Measurements from ENCODE around the gene MAFF.

The MAFF gene

DNA sequence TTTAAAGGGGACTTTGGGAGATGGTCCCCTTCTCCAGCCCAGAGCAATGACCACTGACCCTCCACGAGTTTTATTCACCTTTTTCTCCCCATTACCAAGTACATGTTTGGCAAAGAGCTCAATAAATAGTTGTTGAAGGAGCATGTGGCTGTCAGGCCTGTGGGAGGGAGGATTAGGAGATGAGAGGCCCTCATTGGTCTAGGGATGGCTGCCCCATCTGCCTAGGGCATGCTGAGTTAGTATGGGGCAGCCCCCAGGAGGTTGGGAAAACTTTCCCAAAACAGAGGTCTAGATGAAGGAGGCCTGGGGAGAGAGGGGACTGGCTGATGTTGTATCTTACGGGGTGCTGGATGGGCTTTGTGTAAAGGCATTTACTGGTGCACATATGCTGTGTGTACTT lies 10.6 kb downstream of the MAFF start:
- ATAC-seq (ENCODE audit: low read depth), result no peak
- no peaks in the 10 kb centered on the region for H3K9me3 ChIP-seq (ENCODE audit: severe bottlenecking)

DNA sequence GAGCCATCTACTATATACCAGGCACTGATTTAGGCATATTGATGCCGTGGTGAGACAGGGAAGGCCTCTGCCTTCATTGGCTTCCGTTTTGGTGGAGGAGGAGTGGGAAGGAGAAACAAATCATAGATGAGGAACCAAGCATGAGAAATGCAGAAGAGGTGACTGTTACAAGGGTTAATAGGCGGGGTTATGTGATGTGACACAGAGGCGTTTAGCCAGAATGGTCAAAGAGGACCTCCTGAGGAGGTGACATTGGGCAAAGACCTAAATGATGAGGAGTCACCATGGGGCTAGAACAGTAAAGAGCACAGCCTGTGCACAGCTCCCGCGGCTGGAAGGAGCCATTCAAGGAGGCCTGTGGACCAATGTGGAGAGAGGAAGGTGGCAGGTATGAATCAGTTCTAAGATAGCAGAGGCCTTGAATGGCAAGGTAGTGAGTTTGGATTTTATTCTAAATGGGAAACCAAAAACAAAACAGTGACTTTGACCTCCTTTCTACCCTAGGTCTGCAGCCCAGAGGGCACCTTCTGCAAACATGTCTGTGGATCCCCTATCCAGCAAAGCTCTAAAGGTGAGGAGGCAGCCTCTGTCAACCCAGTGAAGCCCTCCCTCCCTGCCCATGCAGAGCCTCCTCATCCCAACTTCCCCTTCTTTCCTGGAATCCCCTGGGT lies 11.7 kb downstream of the MAFF start:
- H3K9me3 ChIP-seq (ENCODE audit: severe bottlenecking), result no peaks in the 10 kb centered on the region
- DNase-seq (ENCODE audit: low spot score) (no peak), ATAC-seq (ENCODE audit: low read depth) (no peak)
- no peaks in the 10 kb centered on the region for H3K27me3 ChIP-seq (ENCODE audit: insufficient read depth, poor library complexity, severe bottlenecking)
- no peak overlapping the region for H3K4me3 ChIP-seq (ENCODE audit: severe bottlenecking)
- no peak for TF ChIP-seq CTCF (IDR thresholded peaks at IDR 0.05; ENCODE audit: poor library complexity, severe bottlenecking)
- H3K4me1 ChIP-seq (ENCODE audit: insufficient read depth, poor library complexity, severe bottlenecking), result peaks cover 7% of the 10 kb centered on the region
- peak overlapping the region; percentile 7 for H3K27ac ChIP-seq (ENCODE audit: poor library complexity, severe bottlenecking)
- peaks cover 32% of the 10 kb centered on the region for H3K36me3 ChIP-seq (ENCODE audit: low read depth)

More for the DNA sequence above, 10.6 kb downstream of the MAFF start:
- TF ChIP-seq CTCF (IDR thresholded peaks at IDR 0.05; ENCODE audit: poor library complexity, severe bottlenecking), result no peak
- peak overlapping the region; percentile 13 for H3K27ac ChIP-seq (ENCODE audit: poor library complexity, severe bottlenecking)
- H3K4me3 ChIP-seq (ENCODE audit: severe bottlenecking), result no peak overlapping the region
- H3K27me3 ChIP-seq (ENCODE audit: insufficient read depth, poor library complexity, severe bottlenecking), result no peaks in the 10 kb centered on the region
- H3K36me3 ChIP-seq (ENCODE audit: low read depth), result peaks cover 37% of the 10 kb centered on the region
- DNase-seq (ENCODE audit: low spot score), result no peak
- no peaks in the 10 kb centered on the region for H3K4me1 ChIP-seq (ENCODE audit: insufficient read depth, poor library complexity, severe bottlenecking)

GRCh38 chr22:38213990-38214301 lies 12.2 kb downstream of the MAFF start:
- DNase-seq (ENCODE audit: low spot score), result no peak
- peaks cover 32% of the 10 kb centered on the region for H3K36me3 ChIP-seq (ENCODE audit: low read depth)
- H3K27me3 ChIP-seq (ENCODE audit: insufficient read depth, poor library complexity, severe bottlenecking), result no peaks in the 10 kb centered on the region
- no peak for TF ChIP-seq CTCF (IDR thresholded peaks at IDR 0.05; ENCODE audit: poor library complexity, severe bottlenecking)
- no peaks in the 10 kb centered on the region for H3K9me3 ChIP-seq (ENCODE audit: severe bottlenecking)
- peaks cover 12% of the 10 kb centered on the region for H3K4me1 ChIP-seq (ENCODE audit: insufficient read depth, poor library complexity, severe bottlenecking)
- H3K4me3 ChIP-seq (ENCODE audit: severe bottlenecking), result no peak overlapping the region
- ATAC-seq (ENCODE audit: low read depth), result no peak
- peak overlapping the region; percentile 7 for H3K27ac ChIP-seq (ENCODE audit: poor library complexity, severe bottlenecking)

DNA sequence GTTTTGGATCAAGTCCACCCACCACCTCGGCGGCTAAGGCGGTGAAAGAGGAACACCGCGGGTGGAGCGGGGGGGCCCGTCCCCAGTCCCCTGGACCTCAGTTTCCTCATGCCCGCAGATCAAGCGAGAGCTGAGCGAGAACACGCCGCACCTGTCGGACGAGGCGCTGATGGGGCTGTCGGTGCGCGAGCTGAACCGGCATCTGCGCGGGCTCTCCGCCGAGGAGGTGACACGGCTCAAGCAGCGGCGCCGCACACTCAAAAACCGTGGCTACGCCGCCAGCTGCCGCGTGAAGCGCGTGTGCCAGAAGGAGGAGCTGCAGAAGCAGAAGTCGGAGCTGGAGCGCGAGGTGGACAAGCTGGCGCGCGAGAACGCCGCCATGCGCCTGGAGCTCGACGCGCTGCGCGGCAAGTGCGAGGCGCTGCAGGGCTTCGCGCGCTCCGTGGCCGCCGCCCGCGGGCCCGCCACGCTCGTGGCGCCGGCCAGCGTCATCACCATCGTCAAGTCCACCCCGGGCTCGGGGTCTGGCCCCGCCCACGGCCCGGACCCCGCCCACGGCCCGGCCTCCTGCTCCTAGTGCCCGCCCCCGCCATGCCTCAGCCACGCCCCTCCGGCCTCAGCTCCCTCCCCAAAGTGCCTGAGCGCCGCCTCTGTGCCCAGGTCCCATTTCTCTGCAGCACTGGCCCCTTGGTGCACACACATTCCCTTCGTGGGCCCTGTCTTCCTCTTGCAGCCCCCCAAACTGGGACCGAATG lies 12.7 kb downstream of the MAFF start:
- ATAC-seq (ENCODE audit: low read depth), result no peak
- no peaks in the 10 kb centered on the region for H3K27me3 ChIP-seq (ENCODE audit: insufficient read depth, poor library complexity, severe bottlenecking)
- no peak overlapping the region for H3K27ac ChIP-seq (ENCODE audit: poor library complexity, severe bottlenecking)
- TF ChIP-seq CTCF (IDR thresholded peaks at IDR 0.05; ENCODE audit: poor library complexity, severe bottlenecking), result no peak
- no peaks in the 10 kb centered on the region for H3K9me3 ChIP-seq (ENCODE audit: severe bottlenecking)
- H3K4me1 ChIP-seq (ENCODE audit: insufficient read depth, poor library complexity, severe bottlenecking), result peaks cover 17% of the 10 kb centered on the region
- H3K4me3 ChIP-seq (ENCODE audit: severe bottlenecking), result no peak overlapping the region
- no peak for DNase-seq (ENCODE audit: low spot score)
- H3K36me3 ChIP-seq (ENCODE audit: low read depth), result peaks cover 32% of the 10 kb centered on the region
